ENCODE results near the gene GSN. TPM values are rescaled to one million over a fixed set of nuclear protein-coding genes. Genes with fewer than 3 reads are reported as not detected.

GSN gene
- total RNA-seq, 2 experiments from 2014 or later = 2.9 to 3.4 TPM

DNA sequence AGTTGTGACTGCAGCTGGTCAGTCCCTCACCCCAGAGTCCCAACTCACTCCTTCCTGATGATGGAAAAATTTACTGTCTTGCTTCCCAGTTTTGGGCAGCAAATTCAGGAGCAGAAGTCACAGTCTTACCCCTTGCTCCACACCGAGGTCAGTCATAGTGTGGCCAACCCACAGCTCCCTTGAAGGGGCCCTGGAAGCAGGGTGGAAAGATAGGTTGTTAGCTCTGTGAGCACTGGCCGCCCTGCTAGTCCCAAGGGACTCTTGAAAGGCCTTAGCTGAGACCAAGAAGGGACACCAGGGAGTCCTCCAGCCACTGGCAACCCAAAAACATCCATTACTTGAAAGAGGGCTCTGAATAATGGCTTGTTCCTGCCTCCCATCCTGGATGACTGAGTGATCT lies 40.0 kb downstream of the GSN start:
- DNase-seq = no peak
- H3K4me3 Mint-ChIP-seq = no peak overlapping the region
- POLR2A ChIA-PET = no interaction called here
- H3K9me3 Mint-ChIP-seq = no peaks in the 10 kb centered on the region
- H3K4me1 Mint-ChIP-seq = no peaks in the 10 kb centered on the region
- no peaks in the 10 kb centered on the region for H3K27me3 Mint-ChIP-seq
- H3K27ac Mint-ChIP-seq = no peak overlapping the region
- CTCF ChIA-PET = interaction anchor here (0.5 to 0.8 kb wide), 2 partner anchors 25 to 30 kb away, joined by 3 read pairs; no protein-coding TSS in a partner anchor
- H3K36me3 Mint-ChIP-seq (ENCODE audit: low read depth) = no peaks in the 10 kb centered on the region

DNA sequence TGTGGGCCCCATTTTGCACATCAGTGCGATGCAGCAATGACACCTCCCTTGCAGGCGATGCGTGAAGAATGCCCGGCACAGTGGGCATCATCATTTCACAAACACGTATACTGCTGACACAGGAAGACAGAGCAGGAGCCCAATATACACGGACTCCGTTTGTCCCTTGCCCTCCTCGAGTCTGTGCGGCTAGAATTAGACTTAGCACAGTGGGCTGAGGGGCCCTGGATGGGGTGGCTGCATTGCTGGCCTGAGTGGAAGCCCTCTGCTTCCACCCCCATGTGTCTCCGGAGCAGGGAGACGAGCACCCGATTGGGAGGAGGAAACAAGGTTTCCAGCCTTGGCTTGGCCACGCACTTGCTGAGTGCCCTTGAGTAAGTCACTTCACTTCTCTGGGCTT lies 40.8 kb downstream of the GSN start:
- CTCF ChIA-PET = interaction anchor here (2.3 kb wide), 1 partner anchor 11 kb away, joined by 11 read pairs; no protein-coding TSS in a partner anchor
- POLR2A ChIA-PET = no interaction called here
- Mint-ChIP-seq H3K27ac (no peak overlapping the region), H3K4me1 (no peaks in the 10 kb centered on the region), H3K36me3 (ENCODE audit: low read depth) (no peaks in the 10 kb centered on the region), H3K27me3 (no peaks in the 10 kb centered on the region), H3K9me3 (no peaks in the 10 kb centered on the region), H3K4me3 (no peak overlapping the region)
- no peak for DNase-seq

DNA sequence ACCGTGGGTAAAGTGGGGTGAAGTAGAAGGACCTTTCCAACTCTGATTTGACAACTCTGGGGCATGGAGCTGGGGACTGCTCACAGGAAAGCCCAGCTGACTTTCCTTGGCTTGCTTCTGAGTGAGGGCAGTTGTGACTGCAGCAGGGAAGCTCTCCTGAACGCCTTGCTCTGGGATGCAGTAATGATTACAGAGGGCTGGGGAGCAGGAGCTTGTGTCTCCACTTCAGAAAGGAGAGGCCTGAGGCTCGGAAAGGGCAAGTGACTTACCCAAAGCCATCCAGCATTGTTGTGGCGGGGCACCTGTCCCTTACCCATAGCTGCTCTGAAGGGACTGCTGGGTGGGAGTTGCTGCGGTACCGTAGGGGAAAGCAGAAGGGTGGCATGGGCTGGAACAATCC lies 41.2 kb downstream of the GSN start:
- Mint-ChIP-seq H3K9me3 (no peaks in the 10 kb centered on the region), H3K4me1 (no peaks in the 10 kb centered on the region), H3K27me3 (no peaks in the 10 kb centered on the region), H3K4me3 (no peak overlapping the region), H3K27ac (no peak overlapping the region), H3K36me3 (ENCODE audit: low read depth) (no peaks in the 10 kb centered on the region)
- DNase-seq = no peak
- CTCF ChIA-PET = interaction anchor here (2.3 kb wide), 1 partner anchor 11 kb away, joined by 11 read pairs; no protein-coding TSS in a partner anchor
- POLR2A ChIA-PET = no interaction called here

DNA sequence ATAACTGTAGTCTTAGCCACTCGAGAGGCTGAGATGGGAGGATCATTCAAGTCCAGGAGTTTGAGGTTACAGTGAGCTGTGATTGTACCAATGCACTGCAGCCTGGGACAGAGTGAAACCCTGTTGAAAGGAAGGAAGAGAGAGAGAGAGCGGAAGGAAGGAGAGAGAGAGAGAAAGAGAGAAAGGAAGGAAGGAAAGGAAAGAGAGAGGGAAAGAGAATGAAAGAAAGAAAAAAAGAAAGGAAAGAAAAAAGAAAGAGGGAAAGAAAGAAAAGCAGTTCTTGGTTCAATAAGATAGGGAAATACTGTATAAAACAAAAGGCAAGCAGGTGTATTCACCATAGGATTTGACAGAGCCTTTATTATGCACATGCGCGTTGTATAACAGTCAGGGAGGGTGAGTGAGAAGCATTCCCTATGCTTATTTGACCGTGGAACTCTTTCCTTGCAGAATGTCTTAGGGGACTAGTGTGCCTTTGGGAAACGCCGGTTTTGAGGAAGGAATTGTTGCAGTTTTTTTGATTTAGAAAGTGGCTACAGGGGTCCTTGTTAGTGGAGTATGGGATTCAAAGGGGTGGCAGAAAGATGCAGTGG lies 42.0 kb downstream of the GSN start:
- H3K9me3 Mint-ChIP-seq = no peaks in the 10 kb centered on the region
- H3K4me3 Mint-ChIP-seq = no peak overlapping the region
- no peak for DNase-seq
- H3K27me3 Mint-ChIP-seq = no peaks in the 10 kb centered on the region
- H3K4me1 Mint-ChIP-seq = no peaks in the 10 kb centered on the region
- H3K36me3 Mint-ChIP-seq (ENCODE audit: low read depth) = no peaks in the 10 kb centered on the region
- no peak overlapping the region for H3K27ac Mint-ChIP-seq
- ChIA-PET CTCF (interaction anchor here (2.3 kb wide), 1 partner anchor 10 kb away, joined by 11 read pairs; no protein-coding TSS in a partner anchor), POLR2A (no interaction called here)

DNA sequence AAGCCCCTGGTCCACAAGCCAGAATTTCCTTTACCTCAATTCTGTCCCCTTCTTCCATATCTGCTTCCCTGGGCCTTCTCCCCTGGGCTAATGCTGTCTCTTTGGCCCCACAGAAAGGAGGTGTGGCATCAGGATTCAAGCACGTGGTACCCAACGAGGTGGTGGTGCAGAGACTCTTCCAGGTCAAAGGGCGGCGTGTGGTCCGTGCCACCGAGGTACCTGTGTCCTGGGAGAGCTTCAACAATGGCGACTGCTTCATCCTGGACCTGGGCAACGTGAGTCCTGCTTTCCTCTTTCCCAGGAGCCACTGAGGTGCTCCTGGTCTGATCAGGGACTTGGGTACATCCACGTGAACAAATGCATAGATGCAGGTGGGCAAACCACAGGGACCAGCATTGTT lies 42.6 kb downstream of the GSN start:
- no peaks in the 10 kb centered on the region for H3K4me1 Mint-ChIP-seq
- CTCF ChIA-PET = interaction anchor here (2.3 kb wide), 1 partner anchor 9 kb away, joined by 11 read pairs; no protein-coding TSS in a partner anchor
- H3K27me3 Mint-ChIP-seq = no peaks in the 10 kb centered on the region
- POLR2A ChIA-PET = no interaction called here
- H3K4me3 Mint-ChIP-seq = no peak overlapping the region
- no peak for DNase-seq
- no peak overlapping the region for H3K27ac Mint-ChIP-seq
- no peaks in the 10 kb centered on the region for H3K9me3 Mint-ChIP-seq
- H3K36me3 Mint-ChIP-seq (ENCODE audit: low read depth) = no peaks in the 10 kb centered on the region

DNA sequence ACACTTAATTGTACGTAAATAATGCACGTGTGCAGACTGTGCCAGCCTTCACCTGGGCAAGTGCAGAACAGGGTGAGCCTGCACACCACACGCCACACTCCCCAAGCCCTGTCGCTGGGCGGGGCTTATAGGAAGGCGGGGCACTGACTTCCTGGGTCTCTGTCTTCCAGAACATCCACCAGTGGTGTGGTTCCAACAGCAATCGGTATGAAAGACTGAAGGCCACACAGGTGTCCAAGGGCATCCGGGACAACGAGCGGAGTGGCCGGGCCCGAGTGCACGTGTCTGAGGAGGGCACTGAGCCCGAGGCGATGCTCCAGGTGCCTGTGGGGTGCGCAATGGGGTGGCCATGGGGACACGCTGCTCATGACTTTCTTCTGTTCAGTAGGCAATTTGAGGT lies 44.2 kb downstream of the GSN start:
- H3K27ac Mint-ChIP-seq = no peak overlapping the region
- ChIA-PET POLR2A (no interaction called here), CTCF (interaction anchor here (0.7 kb wide), 1 partner anchor 575 kb away, joined by 3 read pairs; no protein-coding TSS in a partner anchor)
- DNase-seq = no peak
- no peaks in the 10 kb centered on the region for H3K27me3 Mint-ChIP-seq
- H3K9me3 Mint-ChIP-seq = no peaks in the 10 kb centered on the region
- H3K36me3 Mint-ChIP-seq (ENCODE audit: low read depth) = no peaks in the 10 kb centered on the region
- H3K4me3 Mint-ChIP-seq = no peak overlapping the region
- no peaks in the 10 kb centered on the region for H3K4me1 Mint-ChIP-seq

DNA sequence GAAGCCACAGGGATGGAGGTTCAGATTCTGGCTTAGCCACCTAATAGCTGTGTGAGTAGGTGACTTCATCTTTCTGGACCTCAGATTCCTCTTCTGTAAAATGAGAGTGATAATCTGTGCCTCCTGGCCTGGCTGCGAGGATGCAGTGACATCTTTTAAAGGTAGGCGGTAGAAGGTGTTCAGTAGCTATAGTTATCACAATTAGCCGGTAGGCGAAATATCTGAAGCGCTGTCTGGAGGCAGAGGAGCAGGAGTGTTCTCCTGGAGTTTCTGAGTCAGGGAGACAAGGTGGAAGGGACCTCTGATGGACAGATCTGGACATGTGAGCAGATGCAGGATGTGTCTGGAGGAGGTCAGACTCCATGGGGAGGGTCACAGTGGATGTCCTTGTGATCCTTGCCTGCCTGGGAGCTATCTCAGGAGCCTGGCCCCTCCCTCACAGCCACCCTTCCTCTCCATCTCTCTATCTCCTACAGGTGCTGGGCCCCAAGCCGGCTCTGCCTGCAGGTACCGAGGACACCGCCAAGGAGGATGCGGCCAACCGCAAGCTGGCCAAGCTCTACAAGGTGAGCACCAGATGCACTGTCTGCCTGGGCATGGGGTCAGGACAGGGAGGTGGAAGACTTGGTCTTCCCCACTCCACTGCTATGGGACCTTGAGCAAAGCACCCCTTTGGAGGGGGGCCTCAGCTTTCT lies 45.6 kb downstream of the GSN start:
- no peak for DNase-seq
- no peak overlapping the region for H3K4me3 Mint-ChIP-seq
- H3K9me3 Mint-ChIP-seq = no peaks in the 10 kb centered on the region
- no peaks in the 10 kb centered on the region for H3K4me1 Mint-ChIP-seq
- CTCF ChIA-PET = interaction anchor here (0.8 kb wide), 1 partner anchor 101 kb away, joined by 3 read pairs; no protein-coding TSS in a partner anchor
- POLR2A ChIA-PET = no interaction called here
- H3K27ac Mint-ChIP-seq = no peak overlapping the region
- no peaks in the 10 kb centered on the region for H3K27me3 Mint-ChIP-seq
- no peaks in the 10 kb centered on the region for H3K36me3 Mint-ChIP-seq (ENCODE audit: low read depth)

DNA sequence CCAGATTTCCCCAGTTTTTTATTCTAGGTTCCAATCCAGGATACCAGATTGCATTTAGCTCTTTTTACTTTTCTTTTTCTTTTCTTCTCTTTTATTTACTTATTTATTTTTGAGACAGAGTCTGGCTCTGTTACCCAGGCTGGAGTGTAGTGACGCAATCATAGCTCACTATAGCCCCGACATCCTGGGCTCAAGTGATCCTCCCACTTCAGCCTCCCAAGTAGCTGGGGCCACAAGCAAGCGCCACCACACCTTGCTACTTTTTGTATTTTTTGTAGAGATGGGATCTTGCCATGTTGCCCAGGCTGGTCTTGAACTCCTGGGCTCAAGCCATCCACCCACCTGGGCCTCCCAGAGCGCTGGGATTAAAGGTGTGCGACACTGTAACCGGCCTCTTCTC lies 48.4 kb downstream of the GSN start:
- no peaks in the 10 kb centered on the region for H3K36me3 Mint-ChIP-seq (ENCODE audit: low read depth)
- no peak overlapping the region for H3K4me3 Mint-ChIP-seq
- CTCF ChIA-PET = interaction anchor here (0.5 to 0.9 kb wide), 3 partner anchors 42 to 117 kb away, joined by 3 read pairs; no protein-coding TSS in a partner anchor
- POLR2A ChIA-PET = no interaction called here
- H3K4me1 Mint-ChIP-seq = peaks cover 14% of the 10 kb centered on the region
- H3K27ac Mint-ChIP-seq = no peak overlapping the region
- DNase-seq = no peak
- no peaks in the 10 kb centered on the region for H3K9me3 Mint-ChIP-seq
- H3K27me3 Mint-ChIP-seq = no peaks in the 10 kb centered on the region

DNA sequence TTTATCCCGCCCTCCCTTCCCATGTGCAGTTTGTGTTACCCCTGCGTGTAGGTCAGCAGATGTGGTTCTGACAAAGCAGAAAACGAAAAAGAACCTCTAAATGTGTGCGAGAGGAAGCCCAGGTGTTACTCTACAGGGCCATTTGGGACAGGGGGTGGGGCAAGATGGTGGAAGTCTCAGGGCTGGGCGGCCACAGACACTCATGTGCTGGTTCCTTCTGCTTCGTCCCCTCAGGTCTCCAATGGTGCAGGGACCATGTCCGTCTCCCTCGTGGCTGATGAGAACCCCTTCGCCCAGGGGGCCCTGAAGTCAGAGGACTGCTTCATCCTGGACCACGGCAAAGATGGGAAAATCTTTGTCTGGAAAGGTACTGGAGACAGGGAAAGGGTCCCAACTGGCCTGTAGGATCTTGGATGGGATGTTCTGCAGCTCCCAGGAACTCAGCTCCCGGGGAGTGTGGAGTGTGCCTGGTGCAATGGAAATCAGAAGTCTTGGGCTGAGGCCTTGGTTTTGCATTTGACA lies 49.0 kb downstream of the GSN start:
- Mint-ChIP-seq H3K36me3 (ENCODE audit: low read depth) (no peaks in the 10 kb centered on the region), H3K9me3 (no peaks in the 10 kb centered on the region), H3K27ac (no peak overlapping the region), H3K27me3 (no peaks in the 10 kb centered on the region), H3K4me1 (peaks cover 17% of the 10 kb centered on the region), H3K4me3 (no peak overlapping the region)
- POLR2A ChIA-PET = no interaction called here
- no peak for DNase-seq
- CTCF ChIA-PET = interaction anchor here (0.5 to 4.9 kb wide), 4 partner anchors 18 to 84 kb away, joined by 3 to 108 read pairs (median 4); no protein-coding TSS in a partner anchor

DNA sequence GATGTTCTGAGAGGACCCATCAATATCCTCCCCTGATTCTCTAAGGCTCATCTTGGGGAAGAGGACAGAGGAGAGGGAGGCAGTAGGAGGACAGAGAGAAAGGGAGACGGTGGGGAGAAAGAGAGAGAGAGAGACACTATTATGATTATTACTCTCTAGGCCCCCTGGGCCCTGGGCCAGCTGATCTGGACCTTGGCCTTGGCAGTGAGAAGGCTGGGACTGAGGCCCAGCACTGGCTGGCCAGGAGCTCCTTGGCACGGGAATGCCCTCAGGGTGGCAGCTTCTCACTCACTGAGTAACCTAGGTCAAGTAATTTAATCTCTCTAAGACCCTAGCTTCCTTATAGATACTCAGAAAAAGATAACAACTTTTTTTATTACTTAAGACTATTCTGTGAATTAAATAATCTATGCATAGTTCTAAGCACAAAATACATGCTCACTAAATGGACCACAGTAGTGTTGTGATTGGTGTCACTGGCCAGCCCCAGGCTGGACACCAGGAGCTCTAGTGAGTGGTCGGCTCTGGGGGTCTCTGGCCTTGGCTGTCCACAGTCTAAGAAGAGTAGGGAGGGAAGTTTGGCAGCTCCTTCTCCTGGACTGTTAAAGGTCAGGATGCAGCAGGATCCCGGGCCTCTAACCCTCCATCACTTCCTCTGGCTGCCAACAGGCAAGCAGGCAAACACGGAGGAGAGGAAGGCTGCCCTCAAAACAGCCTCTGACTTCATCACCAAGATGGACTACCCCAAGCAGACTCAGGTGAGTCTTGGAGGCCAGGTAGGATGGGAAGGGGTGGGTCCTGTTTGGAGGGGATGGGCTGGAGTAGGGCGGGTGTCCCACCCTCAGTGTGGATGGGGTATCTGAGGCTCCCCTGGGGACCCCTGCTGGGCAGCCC lies 50.0 kb downstream of the GSN start:
- H3K27me3 Mint-ChIP-seq = no peaks in the 10 kb centered on the region
- no peaks in the 10 kb centered on the region for H3K9me3 Mint-ChIP-seq
- H3K4me1 Mint-ChIP-seq = peaks cover 26% of the 10 kb centered on the region
- H3K4me3 Mint-ChIP-seq = no peak overlapping the region
- peaks cover 5% of the 10 kb centered on the region for H3K36me3 Mint-ChIP-seq (ENCODE audit: low read depth)
- ChIA-PET CTCF (interaction anchor here (0.8 to 4.9 kb wide), 4 partner anchors 17 to 83 kb away, joined by 3 to 108 read pairs (median 5); no protein-coding TSS in a partner anchor), POLR2A (no interaction called here)
- DNase-seq = no peak
- H3K27ac Mint-ChIP-seq = no peak overlapping the region

DNA sequence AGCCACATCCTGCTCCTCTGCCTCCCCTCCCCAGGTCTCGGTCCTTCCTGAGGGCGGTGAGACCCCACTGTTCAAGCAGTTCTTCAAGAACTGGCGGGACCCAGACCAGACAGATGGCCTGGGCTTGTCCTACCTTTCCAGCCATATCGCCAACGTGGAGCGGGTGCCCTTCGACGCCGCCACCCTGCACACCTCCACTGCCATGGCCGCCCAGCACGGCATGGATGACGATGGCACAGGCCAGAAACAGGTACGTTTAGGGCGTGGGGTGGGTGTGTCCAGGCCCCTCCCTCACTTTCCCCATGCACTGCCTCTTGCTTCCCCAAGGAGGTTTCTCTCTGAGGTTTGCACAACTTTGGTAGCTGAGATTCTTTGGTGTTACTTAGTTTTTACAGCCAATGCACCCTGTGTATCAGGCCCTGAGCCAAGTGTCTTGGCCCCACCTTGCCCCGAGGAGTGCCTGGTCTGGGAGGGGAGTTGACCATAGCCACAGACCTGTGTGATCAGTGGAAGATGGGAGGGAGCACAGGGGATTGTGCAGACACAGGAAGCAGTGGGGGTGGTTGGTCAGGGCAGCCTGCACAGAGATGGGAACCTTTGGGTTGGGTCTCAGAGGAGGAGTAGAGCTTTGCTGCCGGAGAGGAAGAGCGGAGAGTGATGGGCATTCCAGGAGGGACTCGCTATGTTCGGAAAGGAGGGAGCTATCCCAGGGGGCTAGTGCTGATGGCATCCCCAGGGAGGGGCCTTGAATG lies 50.8 kb downstream of the GSN start:
- Mint-ChIP-seq H3K27me3 (no peaks in the 10 kb centered on the region), H3K36me3 (ENCODE audit: low read depth) (peaks cover 5% of the 10 kb centered on the region), H3K4me3 (no peak overlapping the region), H3K9me3 (no peaks in the 10 kb centered on the region), H3K27ac (no peak overlapping the region), H3K4me1 (peaks cover 29% of the 10 kb centered on the region)
- DNase-seq = no peak
- ChIA-PET CTCF (interaction anchor here (0.9 to 4.9 kb wide), 22 partner anchors 9 to 227 kb away, joined by 3 to 108 read pairs (median 6); partner anchors contain the start of gene RAB14), POLR2A (no interaction called here)

DNA sequence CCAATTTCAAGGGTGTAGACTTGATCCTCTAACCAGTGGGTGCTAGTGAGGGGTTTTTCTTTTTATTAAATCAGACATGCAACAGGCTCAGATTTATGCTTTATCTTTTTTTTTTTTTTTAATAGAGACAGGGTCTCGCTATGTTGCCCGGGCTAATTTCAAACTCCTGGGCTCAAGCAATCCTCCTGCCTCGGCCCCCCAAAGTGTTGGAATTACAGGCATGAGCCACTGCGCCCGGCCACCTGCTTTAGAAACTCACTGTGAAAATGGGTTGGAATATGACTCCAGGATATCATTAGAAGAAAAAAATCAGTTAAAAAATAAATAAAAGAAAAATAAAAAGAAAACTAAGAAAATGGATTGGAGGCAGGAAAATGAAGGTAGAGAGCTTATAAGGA lies 51.4 kb downstream of the GSN start:
- H3K27me3 Mint-ChIP-seq = no peaks in the 10 kb centered on the region
- ChIA-PET CTCF (interaction anchor here (0.6 to 4.9 kb wide), 68 partner anchors 8 to 661 kb away, joined by 3 to 108 read pairs (median 5); partner anchors contain the start of genes GGTA1 and RAB14), POLR2A (no interaction called here)

More for the DNA sequence above, 51.4 kb downstream of the GSN start:
- no peak for DNase-seq
- Mint-ChIP-seq H3K9me3 (no peaks in the 10 kb centered on the region), H3K36me3 (ENCODE audit: low read depth) (peaks cover 5% of the 10 kb centered on the region), H3K4me1 (peaks cover 29% of the 10 kb centered on the region), H3K27ac (no peak overlapping the region), H3K4me3 (no peak overlapping the region)
